GM12872 (cell line): ENCODE measurements around the gene MPV17L.

ENCODE experiments used
- TF ChIP-seq, protein P1 (sequence below): IDR thresholded peaks from 3 replicates; pipeline ENCODE4 v1.5.1; 2011; ENCODE audit warnings: low read depth, mild to moderate bottlenecking, low read length, moderate library complexity; ENCODE audit not compliant: insufficient read depth

Gene MPV17L

DNA sequence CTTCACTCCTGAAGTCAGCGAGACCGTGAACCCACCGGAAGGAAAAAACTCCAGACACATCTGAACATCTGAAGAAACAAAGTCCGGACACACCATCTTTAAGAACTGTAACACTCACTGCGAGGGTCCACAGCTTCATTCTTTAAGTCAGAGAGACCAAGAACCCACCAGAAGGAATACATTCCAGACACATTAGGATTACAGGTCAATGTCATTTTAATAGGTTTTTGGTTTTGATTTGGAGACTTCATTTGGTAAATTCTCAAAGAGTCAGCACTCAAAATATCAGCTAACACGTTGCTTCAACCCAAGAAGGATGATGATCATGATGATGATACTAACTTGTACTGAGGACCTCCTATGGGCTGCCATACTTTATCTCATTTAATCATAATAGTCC is 31.2 kb downstream of the MPV17L start:
- TF ChIP-seq, protein P1, sequence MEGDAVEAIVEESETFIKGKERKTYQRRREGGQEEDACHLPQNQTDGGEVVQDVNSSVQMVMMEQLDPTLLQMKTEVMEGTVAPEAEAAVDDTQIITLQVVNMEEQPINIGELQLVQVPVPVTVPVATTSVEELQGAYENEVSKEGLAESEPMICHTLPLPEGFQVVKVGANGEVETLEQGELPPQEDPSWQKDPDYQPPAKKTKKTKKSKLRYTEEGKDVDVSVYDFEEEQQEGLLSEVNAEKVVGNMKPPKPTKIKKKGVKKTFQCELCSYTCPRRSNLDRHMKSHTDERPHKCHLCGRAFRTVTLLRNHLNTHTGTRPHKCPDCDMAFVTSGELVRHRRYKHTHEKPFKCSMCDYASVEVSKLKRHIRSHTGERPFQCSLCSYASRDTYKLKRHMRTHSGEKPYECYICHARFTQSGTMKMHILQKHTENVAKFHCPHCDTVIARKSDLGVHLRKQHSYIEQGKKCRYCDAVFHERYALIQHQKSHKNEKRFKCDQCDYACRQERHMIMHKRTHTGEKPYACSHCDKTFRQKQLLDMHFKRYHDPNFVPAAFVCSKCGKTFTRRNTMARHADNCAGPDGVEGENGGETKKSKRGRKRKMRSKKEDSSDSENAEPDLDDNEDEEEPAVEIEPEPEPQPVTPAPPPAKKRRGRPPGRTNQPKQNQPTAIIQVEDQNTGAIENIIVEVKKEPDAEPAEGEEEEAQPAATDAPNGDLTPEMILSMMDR = no peak

DNA sequence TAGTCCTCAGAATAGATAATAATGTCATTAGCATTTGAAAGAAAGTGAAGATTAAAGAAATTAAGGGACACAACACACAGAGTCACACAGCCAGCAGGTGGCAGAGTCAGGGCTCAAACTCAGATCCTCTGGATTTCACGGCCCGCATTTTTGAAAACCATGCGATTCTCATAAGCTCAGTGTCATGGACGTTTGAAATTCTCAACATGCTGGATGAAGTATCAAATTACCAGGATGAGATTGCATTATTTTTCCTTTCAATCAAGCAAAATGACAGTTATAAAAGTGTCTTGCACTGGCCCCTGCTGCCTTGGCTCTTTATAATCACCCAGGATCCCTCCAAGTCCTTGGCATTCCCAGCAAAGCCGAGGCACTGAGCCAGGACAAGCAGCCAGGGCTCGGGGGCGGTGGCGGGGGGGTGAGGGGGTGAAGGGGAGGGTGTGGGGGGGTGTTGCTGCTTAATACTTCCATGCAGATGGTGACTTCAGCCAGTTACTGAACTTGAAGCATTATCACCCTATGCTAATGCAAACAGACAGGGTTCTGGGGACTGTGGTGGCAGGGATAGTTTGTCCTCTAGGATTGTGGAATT is 32.2 kb downstream of the MPV17L start:
- TF ChIP-seq, protein P1 = peak; percentile 59

DNA sequence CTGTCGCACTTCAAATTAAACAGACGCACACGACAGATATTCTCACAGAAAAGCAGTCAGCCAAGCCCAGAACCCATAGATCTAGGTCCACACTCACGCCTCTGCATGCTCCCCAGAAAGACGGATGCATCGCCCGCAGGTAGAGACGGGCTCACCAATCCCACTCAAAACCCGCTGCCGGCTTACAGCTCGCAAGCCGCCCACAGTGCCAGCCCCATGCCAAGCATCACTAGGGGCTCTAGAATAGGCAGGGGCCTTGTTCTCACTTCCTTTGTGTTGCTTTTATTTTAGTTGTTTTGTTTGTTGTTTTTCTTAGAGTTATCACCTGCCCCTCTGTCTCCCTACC is 38.5 kb downstream of the MPV17L start:
- TF ChIP-seq, protein P1 = no peak

DNA sequence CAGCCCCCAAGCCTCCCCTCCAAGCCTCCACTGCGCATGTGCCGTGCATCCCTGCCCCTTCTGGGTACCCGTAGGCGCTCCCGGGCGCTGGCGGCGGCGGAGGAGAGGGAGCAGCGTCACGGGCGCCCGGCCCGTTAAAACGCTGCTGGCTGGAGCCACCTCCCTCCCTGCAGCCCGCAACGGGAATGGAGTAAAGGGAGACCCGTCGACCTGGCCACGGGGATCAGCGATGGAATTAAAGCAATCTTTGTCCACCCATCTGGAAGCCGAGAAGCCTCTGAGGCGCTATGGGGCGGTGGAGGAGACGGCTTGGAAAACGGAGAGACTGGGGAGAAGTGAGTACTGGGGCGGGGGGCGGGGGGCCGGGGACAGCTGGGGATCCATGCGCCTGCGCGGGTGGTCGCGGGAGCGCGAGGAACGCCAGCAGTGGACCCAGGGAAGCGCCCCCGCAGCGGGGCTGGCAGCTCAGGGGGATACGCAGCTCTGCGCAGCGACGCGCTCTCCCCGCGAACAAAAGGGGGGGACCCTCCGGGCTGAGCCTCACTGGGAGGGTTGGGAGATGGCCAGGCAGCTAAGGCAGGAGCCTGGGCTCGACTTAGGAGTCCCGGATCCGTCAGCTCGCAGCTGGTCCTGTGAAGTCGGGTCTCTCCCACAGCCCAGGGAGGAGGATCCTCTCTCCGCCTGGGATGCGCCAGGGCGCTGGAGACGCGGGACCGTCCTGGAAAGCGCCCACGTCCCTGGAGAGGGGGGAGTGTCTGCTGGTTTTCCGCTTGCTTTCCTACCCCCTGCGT is 39.1 kb downstream of the MPV17L start, which contains the start of gene BMERB1:
TSS of gene BMERB1 (plus strand) at position 164 of the 791 bp plus-strand sequence. CDS start at position 230, 66 bp downstream.
- TF ChIP-seq, protein P1 = no peak

DNA sequence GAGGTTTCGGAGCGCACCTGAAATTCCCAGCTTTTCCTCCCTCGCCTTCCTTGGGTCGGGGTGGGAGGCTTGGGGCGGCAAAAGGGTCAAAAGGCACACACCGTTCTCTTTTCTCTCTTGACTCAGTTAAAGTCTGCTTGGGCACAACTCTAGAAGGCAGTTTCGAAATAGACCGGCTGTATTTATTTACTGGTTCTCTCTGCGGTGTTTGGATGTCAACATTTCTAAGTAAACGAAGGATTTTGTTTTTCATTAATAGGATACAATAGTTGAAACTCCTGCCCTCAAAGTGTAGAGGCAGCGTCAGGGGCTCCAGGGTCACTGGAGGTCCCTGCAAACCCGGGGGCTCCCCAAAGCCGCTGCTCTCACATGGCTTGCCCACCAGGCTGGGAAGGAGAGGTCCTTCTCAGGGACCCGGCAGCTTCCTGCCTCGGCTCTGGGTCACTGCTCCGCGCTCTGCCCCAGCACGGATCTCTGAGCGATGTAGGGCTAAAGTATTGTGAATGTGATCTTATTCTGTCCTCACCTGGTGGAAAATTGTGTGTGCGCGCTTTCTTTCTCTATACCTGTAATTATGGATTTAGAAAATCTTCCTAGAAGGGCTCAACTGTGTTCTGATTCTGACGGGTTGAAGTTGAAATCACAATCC is 39.8 kb downstream of the MPV17L start:
- TF ChIP-seq, protein P1 = no peak

DNA sequence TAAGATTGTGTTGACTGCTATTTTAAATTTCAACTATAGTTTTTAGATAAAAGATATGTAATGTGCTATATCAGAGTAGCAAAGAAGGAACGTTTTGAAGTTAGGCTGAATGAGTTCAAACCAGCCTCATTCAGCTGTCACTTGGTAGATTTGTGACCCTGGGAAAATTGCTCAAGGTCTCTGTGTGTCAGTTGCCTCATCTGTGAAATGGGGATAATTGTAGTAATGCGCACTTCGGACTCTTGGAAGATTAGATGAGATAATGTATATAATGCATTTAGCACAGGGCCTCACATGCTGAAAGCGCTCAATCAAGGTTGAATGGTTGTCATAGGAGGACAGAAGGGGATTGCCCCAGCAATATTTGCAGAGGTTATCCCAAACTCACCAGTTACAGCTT is 43.5 kb downstream of the MPV17L start:
- TF ChIP-seq, protein P1 = no peak

DNA sequence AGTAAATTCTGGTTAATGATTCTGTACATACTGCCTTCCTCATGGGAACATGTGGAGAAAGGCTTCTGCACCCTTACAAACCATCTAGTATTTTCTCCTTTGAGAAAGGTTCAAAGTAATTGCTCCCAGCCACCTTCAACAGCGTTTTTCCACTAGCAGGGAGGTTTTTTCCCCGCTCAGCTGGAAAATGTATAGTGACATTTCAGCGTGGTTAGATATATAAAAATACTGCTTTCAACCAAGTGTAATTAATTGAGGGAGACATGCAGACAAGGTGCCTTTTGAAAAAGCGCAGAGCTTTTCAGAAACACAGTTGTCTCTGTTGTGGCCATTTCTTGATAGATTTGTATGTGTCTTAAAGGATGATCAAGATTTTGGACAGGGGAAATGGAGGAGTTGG is 44.0 kb downstream of the MPV17L start:
- TF ChIP-seq, protein P1 = no peak
